GM10847 (cell line): ENCODE results near the gene TCF7L2.

ENCODE experiments used
- POLR2A ChIP-seq: IDR thresholded peaks from 2 replicates; pipeline ENCODE4 v1.6.1; 2011; ENCODE audit not compliant: insufficient read length; ENCODE audit errors: extremely low read depth

Gene TCF7L2

GRCh38 chr10:113063043-113063967, 113.3 kb downstream of the TCF7L2 start:
- no peak for TF ChIP-seq POLR2A

- no peak for TF ChIP-seq POLR2A
These were observed 114.0 kb downstream of the TCF7L2 start for GRCh38 chr10:113064039-113064438.

DNA sequence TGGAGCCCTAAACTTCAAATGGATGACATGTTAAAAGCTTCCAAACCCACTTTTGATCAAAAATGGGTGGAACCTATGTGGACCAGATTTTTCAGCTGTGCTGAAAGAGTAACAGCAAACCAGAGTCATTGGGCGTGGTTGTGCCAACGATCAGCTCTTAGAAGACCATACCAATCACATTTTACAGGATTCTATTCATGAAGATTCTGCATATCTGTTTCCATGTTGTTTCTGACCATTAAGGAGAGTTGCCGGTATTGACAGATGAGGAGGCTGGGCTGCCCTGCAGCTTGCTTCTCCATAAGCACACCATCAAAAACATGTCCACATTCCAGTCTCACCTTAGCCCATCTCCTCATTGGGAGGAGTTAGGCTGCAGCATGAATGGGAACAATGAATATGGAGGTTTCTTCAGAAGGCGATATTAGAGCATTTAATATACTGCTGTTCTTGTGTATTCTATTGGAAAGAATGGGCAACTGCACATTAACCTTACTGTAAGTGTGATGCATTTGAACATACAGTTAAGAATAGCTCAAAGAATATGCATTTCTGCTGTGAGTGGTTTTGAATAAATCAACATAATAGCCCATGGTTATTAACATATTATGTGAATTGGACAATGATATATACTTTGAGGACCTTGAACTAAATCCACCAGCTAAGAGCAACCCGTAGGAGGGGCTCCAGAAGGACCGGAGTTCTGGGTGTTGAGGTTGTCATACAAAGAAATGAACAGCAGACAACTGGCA, 116.7 kb downstream of the TCF7L2 start:
- TF ChIP-seq POLR2A, result no peak

GRCh38 chr10:113067501-113067900, 117.5 kb downstream of the TCF7L2 start:
- TF ChIP-seq POLR2A, result no peak

- no peak for TF ChIP-seq POLR2A
These were observed 118.3 kb downstream of the TCF7L2 start for GRCh38 chr10:113068178-113068890.

DNA sequence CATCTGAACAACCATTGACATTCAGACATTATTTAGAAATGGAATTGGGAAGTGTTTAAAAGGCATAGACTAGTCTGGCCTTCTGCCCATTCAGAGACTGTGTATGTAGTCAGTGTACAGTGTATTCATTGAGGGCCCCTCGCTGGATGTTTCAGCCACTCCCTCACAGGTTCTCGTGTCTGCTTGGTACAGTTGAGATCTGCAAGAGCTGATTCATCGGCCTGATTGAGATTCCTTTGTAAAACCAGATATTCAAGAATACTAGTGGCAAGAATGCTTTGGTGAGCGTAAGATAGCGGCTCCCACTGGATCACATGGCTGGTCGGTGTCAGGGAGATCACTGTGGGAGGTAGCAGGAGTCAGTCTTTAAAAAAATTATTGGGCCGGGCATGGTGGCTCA, 119.5 kb downstream of the TCF7L2 start:
- TF ChIP-seq POLR2A, result no peak

DNA sequence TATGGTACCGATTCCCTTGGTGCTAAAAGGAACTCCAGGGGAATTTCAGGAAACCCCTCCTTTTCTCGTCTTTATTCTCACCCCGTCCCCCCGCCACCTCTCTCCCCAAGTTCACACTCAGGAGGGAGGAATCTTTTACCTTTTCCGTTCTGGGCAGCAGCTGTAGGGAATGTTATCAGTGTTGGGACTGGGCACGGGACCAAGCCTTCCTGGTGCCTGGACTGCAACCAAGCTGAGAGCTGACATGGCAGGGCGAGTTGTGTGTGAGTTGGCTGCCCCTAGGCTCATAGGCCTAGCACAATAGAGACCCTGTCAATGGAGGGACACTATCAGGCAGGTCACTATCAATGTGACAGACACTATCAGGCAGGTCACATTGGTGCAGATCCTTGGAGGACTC, 121.4 kb downstream of the TCF7L2 start:
- TF ChIP-seq POLR2A, result no peak

DNA sequence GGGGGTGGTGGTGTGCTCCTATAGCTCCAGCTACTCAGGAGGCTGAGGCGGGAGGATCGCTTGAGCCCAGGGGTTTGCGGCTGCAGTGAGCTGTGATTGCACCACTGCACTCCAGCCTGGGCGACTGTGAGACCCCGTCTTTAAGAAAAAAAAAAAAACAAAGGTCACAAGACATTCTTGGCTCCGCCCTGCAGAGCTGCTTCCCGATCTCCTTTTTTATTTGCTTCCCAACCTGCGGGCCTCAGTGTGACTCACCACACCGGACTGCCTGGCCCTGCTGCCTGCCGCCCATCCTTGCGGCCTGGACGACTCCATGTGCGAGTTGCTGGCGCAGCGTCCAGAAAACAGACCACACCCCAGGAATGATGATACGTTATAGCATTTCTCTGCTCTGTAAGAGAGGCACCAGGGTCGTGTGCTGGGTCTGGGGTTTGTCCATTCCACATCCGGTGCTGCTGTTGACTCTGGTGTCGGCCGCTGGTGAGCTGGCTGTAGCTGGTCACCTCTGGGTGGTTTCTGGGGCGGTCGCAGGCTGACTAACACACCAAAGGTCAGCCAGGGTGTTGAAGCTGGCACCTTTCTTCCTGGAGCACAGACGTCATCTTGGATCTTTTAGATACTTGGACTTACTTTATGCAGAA, 123.6 kb downstream of the TCF7L2 start:
- TF ChIP-seq POLR2A, result no peak

- no peak for TF ChIP-seq POLR2A
These were observed 126.9 kb downstream of the TCF7L2 start for GRCh38 chr10:113076949-113077348.

- TF ChIP-seq POLR2A, result no peak
These were observed 128.3 kb downstream of the TCF7L2 start for GRCh38 chr10:113078282-113078907.

DNA sequence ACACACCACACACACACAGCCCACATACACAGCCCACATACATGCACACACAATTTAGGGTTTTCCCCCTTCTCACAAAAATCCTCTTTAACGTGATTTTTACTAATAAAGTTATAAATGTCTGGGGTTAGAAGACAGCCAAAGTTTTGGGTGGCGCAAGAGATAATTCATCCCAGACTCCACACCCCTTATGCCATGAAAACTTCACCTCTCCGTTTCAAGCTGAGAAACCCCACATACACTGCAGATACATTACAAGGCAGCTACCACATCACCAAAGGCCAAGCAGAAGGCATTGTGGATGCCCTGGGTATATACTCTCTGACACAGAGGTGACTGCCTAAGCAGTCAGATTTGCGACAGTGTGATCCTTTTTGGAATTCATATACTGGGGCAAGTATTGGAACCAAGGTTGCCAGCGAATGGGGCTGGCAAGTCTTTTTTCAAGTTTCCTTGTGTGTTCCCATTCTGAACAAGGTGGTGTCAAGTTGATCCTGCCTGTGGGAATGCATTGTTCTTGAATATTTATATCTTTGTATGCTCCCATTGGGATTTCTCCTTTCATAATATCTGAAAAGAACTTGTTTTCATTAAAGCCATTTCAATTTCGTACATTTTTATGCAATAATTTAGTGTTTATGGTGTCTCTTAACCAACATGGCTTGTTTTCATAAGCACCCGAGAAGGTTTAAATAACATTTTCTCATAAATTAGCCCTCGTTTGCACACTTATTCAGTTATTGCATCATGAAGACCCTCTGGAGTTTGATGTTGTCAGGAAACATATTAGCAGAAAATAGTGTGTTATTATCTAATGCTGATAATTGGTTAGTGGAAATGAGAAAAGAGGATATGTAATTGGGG, 130.2 kb downstream of the TCF7L2 start:
- TF ChIP-seq POLR2A, result no peak

- no peak for TF ChIP-seq POLR2A
These were observed 130.8 kb downstream of the TCF7L2 start for GRCh38 chr10:113080925-113081229.

DNA sequence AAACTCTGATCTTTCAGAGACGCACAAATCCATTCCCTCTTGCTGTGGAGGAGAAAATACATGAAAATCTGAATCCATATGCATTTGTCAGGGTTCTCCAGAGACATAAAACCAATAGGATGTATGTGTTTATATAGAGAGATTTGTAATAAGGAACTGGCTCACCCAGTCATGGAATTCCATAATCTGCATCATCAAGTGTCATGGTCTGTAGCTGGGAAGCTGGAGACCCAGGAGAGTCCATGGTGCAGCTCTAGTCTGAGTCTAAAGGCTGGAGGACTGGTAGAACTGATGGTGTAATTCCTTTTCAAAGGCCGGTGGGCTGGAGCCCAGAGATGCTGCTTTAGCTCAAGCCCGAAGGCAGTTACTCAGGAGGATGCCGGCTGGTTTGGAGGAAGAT, 134.0 kb downstream of the TCF7L2 start:
- TF ChIP-seq POLR2A, result no peak

- no peak for TF ChIP-seq POLR2A
These were observed 135.7 kb downstream of the TCF7L2 start for GRCh38 chr10:113085776-113086175.

DNA sequence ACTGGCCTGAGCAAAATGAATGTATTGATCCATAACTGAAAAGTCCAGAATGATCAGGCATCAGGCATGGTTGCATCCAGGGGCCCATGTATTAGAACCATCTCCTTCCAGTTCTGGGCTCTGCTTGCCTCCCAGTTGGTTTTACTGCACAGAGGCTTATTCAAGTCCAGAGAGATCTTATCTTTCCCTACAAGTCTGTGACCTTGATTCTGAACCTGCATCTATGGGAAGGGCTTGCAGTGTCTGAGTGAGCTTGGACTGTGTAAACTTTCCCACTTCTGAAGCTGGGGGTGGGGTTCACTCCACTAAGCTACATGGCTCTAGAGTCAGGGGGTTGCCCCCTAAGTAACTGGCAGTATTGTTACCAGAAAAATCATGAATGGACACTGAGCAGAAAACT, 136.2 kb downstream of the TCF7L2 start:
- no peak for TF ChIP-seq POLR2A
